ENCODE measurements around the gene IQSEC3.
A peak's percentile ranks its signal among the peaks of the same experiment; 100 is the strongest.

IQSEC3 gene

DNA sequence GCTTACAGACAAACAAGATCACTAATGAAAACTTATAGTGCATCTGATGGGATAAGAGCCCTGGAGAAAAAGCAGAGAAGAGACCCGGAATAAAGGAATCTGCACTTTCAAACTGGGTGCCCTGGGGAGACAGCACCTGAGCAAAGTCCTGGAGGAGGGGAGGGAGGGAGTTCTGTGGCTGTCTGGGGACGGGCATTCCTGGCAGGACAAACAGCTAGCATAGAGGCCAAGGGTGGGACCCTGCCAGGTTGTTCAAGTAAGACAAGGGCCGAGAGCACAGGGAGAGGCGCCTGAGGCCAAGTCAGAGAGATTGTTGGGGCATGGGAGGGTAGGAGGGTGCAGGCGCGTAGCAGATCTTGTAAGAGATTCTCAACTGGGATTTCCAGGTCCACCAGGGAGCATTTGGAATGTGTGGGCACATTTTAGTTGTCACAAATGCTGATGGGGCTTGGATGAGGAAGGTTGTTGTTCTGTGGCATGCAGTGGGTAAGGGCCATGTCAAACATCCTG, 14.2 kb downstream of the IQSEC3 start:
- DNase-seq: no peak

- no peak for DNase-seq
Observed at GRCh38 chr12:82740-83139, 16.2 kb downstream of the IQSEC3 start.

GRCh38 chr12:84056-84455, 17.5 kb downstream of the IQSEC3 start:
- DNase-seq: no peak

- DNase-seq: no peak
Observed at GRCh38 chr12:85191-85666, 18.7 kb downstream of the IQSEC3 start.

GRCh38 chr12:87315-87714, 20.7 kb downstream of the IQSEC3 start:
- DNase-seq: no peak

DNA sequence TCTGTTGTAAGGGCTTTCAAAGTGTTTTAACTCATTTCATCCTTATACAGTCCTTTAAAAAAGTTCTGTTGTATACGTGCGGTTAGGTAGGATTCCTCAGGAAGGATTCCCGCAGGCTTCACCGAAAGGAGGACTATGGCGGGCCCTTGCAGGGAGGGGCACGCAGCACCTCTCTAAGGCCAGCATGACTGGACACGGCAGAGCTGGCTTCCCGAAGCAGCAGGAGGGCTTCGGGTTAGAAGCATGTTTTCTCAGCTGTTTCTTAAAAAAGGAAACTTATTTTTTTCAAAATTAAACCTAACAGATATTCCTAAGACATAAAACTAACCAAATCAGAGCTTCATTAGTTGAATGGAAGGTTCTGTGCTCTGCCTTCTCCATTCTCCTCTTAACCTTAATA, 21.3 kb downstream of the IQSEC3 start:
- DNase-seq: no peak

DNA sequence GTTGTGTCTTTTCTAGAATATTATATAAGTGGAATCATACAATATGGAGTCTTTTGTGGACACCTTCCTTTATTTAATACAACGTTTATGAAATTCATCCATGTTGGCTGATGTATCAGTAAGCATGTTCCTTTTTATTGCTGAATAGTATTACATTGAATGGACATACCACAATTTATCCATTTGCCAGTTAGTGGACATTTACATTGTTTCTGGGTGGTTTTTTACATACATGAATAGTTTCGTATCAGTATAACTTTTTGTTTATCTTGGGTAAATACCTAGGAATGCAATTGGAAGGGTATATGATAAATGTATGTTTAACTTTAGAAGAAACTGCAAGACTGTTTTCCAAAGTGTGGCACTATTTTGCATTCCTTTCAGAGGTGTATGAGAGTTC, 23.1 kb downstream of the IQSEC3 start:
- no peak for DNase-seq

DNA sequence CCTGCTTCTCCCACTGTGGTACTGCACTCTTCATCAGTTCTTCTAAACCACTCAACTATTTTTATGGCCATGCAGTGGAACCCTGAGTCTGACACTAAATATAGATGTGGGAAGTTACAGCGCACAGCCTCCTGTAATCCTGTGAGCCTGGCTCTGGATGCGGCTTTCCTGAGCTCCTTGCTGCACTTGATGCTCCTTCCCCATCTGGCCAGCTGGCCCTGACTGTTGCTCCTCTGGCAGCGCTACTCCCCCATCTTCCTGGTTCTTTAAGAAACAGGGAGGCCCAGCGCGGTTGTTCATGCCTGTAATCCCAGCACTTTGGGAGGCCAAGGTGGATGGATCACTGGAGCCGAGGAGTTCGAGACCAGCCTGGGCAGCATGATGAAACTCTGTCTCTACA, 24.6 kb downstream of the IQSEC3 start:
- no peak for DNase-seq

DNA sequence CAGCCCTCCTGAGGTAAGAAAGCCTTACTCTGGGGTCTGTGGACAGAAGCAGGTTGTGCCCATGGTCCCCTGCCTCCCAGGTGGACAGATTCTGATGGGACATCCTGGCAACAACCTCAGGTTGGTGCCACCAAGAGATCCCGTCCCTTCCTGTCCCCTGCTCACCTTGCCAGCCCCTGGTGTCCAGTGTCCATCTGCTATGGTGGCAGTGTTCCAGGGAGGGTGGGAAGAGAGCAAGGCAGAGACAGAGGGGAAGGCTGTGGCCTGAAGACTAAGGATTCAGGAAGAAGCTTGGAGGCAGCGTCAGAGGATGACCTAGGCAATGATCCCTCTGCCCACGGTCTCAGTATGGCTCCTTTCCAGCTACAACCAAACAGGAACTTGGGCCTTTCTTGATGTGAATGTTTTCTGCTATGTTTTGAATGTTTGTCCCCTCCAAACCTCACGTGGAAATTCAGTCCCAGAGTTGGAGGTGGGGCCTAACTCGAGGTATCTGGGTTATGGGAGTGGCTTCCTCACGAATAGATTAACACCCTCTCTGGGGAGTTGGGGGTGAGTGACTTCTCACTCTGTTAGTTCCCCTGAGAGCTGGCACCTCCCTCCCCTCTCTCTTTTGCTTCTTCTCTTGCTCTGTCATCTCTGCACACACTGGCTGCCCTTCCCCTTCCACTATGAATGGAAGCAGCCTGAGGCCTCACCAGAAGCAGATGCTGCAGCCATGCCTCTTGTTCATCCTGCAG, 26.9 kb downstream of the IQSEC3 start:
- no peak for DNase-seq

DNA sequence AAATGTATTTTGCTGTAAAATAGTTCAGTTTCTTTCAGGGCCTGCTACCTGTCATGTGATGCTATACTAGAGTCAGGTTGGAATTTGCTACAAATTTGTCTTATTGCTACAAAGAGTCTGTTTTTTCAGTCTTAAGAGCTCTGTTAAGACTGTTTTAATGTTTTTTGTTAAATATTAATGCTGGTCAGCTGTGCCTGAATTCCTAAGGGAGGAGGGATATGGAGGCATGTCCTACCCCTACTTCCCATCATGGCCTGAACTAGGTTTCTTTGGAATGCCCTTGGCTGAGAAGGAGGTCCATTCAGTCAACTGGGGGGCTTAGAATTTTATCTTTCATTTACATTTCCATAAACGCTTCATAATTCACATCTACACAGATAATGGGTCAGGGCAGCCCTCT, 30.0 kb downstream of the IQSEC3 start:
- no peak for DNase-seq

DNA sequence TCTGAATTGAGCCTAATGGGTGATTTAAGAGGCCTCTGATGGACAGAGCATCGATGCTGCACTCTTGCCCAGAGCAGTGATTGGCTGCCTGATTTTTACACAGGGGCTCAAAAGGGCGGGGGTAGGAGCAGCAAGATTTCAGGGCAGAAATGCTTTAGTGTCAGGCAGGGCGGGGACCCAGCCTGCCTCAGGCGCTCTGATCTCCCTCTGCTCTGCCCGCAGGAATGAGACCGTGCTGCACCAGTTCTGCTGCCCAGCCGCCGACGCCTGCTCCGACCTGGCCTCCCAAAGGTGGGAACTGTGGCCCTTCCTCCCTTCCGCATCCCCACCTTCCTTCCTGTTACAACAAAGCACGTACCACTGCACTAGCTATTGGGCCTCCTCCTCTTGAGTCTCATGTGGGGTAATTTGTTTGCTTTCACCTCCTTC, 32.4 kb downstream of the IQSEC3 start:
- DNase-seq: no peak

DNA sequence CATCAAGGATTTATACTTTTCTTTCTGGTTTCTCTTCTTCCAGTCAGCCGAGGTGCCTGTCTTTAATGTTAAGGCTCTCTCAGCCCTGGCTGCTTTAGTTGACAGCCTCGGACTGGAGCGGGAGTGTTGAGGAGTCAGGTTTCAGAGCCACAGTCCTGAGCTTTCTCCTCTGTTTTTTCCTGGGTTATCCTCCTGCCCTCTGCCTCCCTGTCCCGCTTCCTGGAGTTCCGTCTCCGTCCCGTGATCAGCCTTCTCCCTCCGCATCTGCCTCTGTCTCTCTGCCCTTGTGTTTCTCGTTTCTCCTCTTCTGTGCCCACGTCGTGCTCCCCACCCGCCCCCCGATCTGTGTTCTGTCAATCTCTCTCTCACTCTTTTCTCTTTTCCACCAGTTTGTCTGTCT, 33.0 kb downstream of the IQSEC3 start:
- peak; percentile 53 for DNase-seq

- no peak for DNase-seq
Observed at GRCh38 chr12:101969-102878, 35.7 kb downstream of the IQSEC3 start.

GRCh38 chr12:102879-103168, 36.3 kb downstream of the IQSEC3 start:
- DNase-seq: no peak

GRCh38 chr12:103169-103981, 36.8 kb downstream of the IQSEC3 start:
- DNase-seq: no peak

DNA sequence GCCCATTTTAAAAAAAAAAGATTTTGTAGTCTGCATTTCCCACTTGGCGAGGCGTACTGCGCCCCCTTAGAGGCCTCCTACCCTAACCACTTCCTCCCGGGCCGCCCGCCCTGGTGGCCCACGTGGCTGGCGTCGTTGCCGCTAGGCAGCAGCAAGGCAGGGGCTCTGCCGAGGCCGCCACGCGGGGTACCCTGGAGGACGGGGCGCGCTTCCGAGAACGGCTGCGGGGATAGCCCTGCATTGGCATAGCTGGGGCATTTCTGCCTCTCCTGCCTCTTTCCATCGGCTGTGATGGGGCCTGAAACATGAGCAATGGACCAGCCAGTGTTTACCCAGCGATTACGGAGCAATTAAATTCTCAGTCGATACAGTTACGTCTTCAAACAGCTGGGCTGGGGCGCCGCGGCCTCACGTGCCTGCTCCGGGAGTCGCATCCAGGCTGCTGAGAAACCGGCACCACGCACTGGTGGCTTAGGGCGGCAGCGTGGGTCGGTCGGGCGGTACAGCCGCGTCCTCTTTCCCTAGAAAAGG, 38.0 kb downstream of the IQSEC3 start:
- DNase-seq: peak; percentile 70

- no peak for DNase-seq
Observed at GRCh38 chr12:105696-106095, 39.1 kb downstream of the IQSEC3 start.

GRCh38 chr12:106118-106591, 39.6 kb downstream of the IQSEC3 start:
- no peak for DNase-seq

DNA sequence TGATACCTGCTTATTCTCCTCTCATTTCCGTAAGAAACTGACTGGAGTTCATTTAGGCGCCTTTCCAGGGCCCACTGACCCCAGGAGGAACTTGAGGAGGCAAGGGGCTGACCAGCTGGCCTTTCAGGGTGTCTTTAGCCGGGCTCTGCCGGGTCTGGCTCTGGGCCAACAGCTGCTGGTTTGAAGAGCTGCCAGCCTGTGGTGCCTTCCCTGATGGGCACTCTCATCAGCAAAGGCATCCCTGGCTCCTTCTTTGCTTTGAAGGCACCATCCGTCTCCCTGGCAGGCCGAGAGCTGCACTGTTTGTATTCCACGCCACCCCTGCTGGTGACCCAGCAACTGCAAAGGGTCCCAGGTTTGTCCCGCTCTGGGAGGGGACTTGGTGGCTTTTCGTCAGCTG, 42.0 kb downstream of the IQSEC3 start:
- DNase-seq: no peak

- DNase-seq: no peak
Observed at GRCh38 chr12:109446-109845, 42.9 kb downstream of the IQSEC3 start.

DNA sequence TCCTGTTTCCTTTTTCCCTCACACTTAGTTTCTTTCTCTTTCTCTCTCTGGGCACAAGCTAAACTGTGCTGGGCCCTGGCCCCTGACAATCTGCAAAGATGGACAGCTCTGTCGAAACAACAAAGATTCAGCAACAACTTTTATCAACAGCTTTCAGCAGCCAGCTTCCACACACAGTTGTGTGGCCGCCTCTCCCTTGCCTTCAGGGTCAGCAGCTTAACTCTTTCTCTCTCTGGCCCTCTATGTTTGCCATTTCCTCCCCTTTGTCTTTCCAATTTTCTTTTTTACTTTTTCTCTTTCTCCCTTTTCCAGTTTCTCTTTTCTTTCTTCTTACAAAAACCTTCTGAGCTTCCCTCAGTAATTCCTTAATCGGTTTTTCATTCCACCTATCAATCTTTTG, 43.3 kb downstream of the IQSEC3 start:
- DNase-seq: no peak

- no peak for DNase-seq
Observed at GRCh38 chr12:111699-112493, 45.3 kb downstream of the IQSEC3 start.

Data from right forelimb (tissue), 1 donor.